Neural cell (in vitro differentiated cells): ENCODE results near the gene CITED2. TPM values are rescaled to one million over a fixed set of nuclear protein-coding genes. Genes with fewer than 3 reads are reported as not detected.
A peak's percentile ranks its signal among the peaks of the same experiment; 100 is the strongest.

Experiments
- H2AFZ ChIP-seq: fragments of 200-600, 300-800 bp; sonication (generic), shearing (Covaris generic); 2 replicates; pipeline ENCODE4 v1.6.0; 2014; ENCODE audit warnings: low read depth, mild to moderate bottlenecking, antibody characterized with exemption, low read length, moderate library complexity
- H3F3A ChIP-seq: fragments of 200-600 bp; shearing (Covaris generic); 2 replicates; pipeline ENCODE4 v1.6.1; 2016; ENCODE audit warnings: mild to moderate bottlenecking, moderate library complexity, mixed read lengths, antibody characterized with exemption, low read length; ENCODE audit not compliant: insufficient read depth, poor library complexity, severe bottlenecking
- H3K27ac ChIP-seq: fragments of 200-600, 300-800 bp; sonication (generic), shearing (Covaris generic); 2 replicates; pipeline ENCODE4 v1.5.1; 2014; ENCODE audit warnings: mild to moderate bottlenecking, low read length, moderate library complexity
- H3K27me3 ChIP-seq: fragments of 300-800, 200-600 bp; sonication (generic), shearing (Covaris generic); 2 replicates; pipeline ENCODE4 v1.6.0; 2014; ENCODE audit warnings: mild to moderate bottlenecking, low read depth, low read length, moderate library complexity; ENCODE audit not compliant: insufficient read depth
- H3K36me3 ChIP-seq: fragments of 300-800, 200-600 bp; sonication (generic), shearing (Covaris generic); 2 replicates; pipeline ENCODE4 v1.5.1; 2014; ENCODE audit warnings: mild to moderate bottlenecking, antibody characterized with exemption, low read length, moderate library complexity; ENCODE audit not compliant: insufficient read depth
- H3K4me2 ChIP-seq: fragments of 300-800, 200-600 bp; sonication (generic), shearing (Covaris generic); 2 replicates; pipeline ENCODE4 v1.6.0; 2014; ENCODE audit warnings: mild to moderate bottlenecking, low read length
- H3K4me3 ChIP-seq: fragments of 300-800, 200-600 bp; sonication (generic), shearing (Covaris generic); 2 replicates; pipeline ENCODE4 v1.5.1; 2014; ENCODE audit warnings: mild to moderate bottlenecking, low read length, moderate library complexity
- H3K79me2 ChIP-seq: fragments of 200-600 bp; shearing (Covaris generic); replicated peaks from 2 replicates; pipeline ENCODE4 v1.6.0; 2014; ENCODE audit warnings: mild to moderate bottlenecking, low read length, moderate library complexity; ENCODE audit not compliant: insufficient read depth
- H3K9ac ChIP-seq: fragments of 300-800, 200-600 bp; sonication (generic), shearing (Covaris generic); 2 replicates; pipeline ENCODE4 v1.6.1; 2016; ENCODE audit warnings: mild to moderate bottlenecking, low read length, mixed read lengths
- H3K9me2 ChIP-seq: fragments of 200-600 bp; shearing (Covaris generic); 2 replicates; pipeline ENCODE4 v1.6.1; 2016; ENCODE audit warnings: mild to moderate bottlenecking, low read length, mixed read lengths; ENCODE audit not compliant: insufficient read depth
- H3K9me3 ChIP-seq: fragments of 200-600, 300-800 bp; sonication (generic), shearing (Covaris generic); 2 replicates; pipeline ENCODE4 v1.6.1; 2016; ENCODE audit warnings: mild to moderate bottlenecking, mixed run types, low read length, moderate library complexity, mixed read lengths
- H4K20me1 ChIP-seq: fragments of 200-600 bp; shearing (Covaris generic); 2 replicates; pipeline ENCODE4 v1.6.1; 2016; ENCODE audit warnings: mild to moderate bottlenecking, mixed run types; ENCODE audit not compliant: insufficient read depth
- EP300 ChIP-seq: fragments of 450-650 bp; conservative IDR thresholded peaks from 2 replicates; pipeline ENCODE4 v1.6.1; 2014; ENCODE audit warnings: antibody characterized with exemption, mild to moderate bottlenecking, moderate library complexity; ENCODE audit not compliant: poor library complexity, severe bottlenecking
- EZH2 ChIP-seq: fragments of 200-600, 300-800 bp; shearing (Covaris generic), sonication (generic); IDR thresholded peaks from 2 replicates; pipeline ENCODE4 v1.6.1; 2014; ENCODE audit warnings: antibody characterized with exemption, low read length, borderline replicate concordance, mild to moderate bottlenecking; ENCODE audit not compliant: insufficient read depth, poor library complexity, severe bottlenecking
- MXI1 ChIP-seq: fragments of 450-650 bp; conservative IDR thresholded peaks from 2 replicates; pipeline ENCODE4 v1.6.1; 2014; ENCODE audit warnings: antibody characterized with exemption, mild to moderate bottlenecking; ENCODE audit not compliant: poor library complexity, severe bottlenecking
- POLR2AphosphoS5 ChIP-seq: IDR thresholded peaks from 2 replicates; pipeline ENCODE4 v1.6.1; 2012
- RAD21 ChIP-seq: fragments of 450-650 bp; conservative IDR thresholded peaks from 2 replicates; pipeline ENCODE4 v1.6.1; 2014; ENCODE audit warnings: antibody characterized with exemption, mild to moderate bottlenecking, moderate library complexity
- SMC3 ChIP-seq: fragments of 450-650 bp; conservative IDR thresholded peaks from 2 replicates; pipeline ENCODE4 v1.6.1; 2014; ENCODE audit warnings: antibody characterized with exemption, mild to moderate bottlenecking, moderate library complexity; ENCODE audit not compliant: poor library complexity
- TAF1 ChIP-seq: IDR thresholded peaks from 2 replicates; pipeline ENCODE4 v1.6.1; 2012; ENCODE audit warnings: low read depth
- polyA plus RNA-seq: library from polyadenylated mRNA; depleted of rRNA; stranded (reverse); fragments of >200 nt; gene quantifications from 2 replicates; pipeline ENCODE4 v1.2.3, GENCODE V29; 2014
- TF ChIP-seq, protein P1 (sequence below): IDR thresholded peaks from 2 replicates; pipeline ENCODE4 v1.6.1; 2012; ENCODE audit warnings: borderline replicate concordance
- TF ChIP-seq, protein P2 (sequence below): fragments of 450-650 bp; IDR thresholded peaks from 2 replicates; pipeline ENCODE4 v1.5.1; 2014; ENCODE audit warnings: antibody characterized with exemption, mild to moderate bottlenecking, moderate library complexity; ENCODE audit not compliant: poor library complexity, severe bottlenecking

Gene CITED2
- polyA plus RNA-seq, 1 donor from 2014 or later, result 38.1 TPM

DNA sequence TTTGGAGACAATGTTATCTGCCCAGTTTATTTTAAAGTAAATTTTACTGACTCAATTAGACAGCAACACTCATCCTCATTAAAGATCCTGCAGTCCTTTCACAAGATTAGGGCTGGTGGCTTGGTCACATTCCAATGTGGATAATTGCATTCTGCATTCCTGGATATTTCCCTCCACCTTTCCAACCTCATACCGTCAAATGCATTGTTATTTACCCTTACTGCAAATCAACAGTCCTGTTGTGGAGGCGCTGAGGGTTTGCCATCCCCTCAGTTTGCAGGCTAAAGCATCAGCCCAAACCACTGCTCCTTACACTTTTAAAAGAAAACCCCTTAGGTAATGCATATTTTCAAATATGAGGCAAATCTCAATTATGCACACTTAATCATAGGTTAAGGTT lies 5.4 kb downstream of the CITED2 start:
- H3K4me2 ChIP-seq, result peak overlapping the region; percentile 59
- peak overlapping the region; percentile 20 for H3K9ac ChIP-seq
- no peak overlapping the region for H3K4me3 ChIP-seq
- H3K9me3 ChIP-seq, result no peaks in the 10 kb centered on the region
- no peaks in the 10 kb centered on the region for H3K36me3 ChIP-seq
- no peaks in the 10 kb centered on the region for H3K27me3 ChIP-seq
- no peaks in the 10 kb centered on the region for H3K9me2 ChIP-seq
- H3F3A ChIP-seq, result no peaks in the 10 kb centered on the region
- peaks cover 34% of the 10 kb centered on the region for H3K79me2 ChIP-seq
- H3K27ac ChIP-seq, result no peak overlapping the region
- H2AFZ ChIP-seq, result no peak overlapping the region
- peaks cover 10% of the 10 kb centered on the region for H4K20me1 ChIP-seq
- TF ChIP-seq SMC3 (no peak), EP300 (no peak)
- TF ChIP-seq, protein P1, sequence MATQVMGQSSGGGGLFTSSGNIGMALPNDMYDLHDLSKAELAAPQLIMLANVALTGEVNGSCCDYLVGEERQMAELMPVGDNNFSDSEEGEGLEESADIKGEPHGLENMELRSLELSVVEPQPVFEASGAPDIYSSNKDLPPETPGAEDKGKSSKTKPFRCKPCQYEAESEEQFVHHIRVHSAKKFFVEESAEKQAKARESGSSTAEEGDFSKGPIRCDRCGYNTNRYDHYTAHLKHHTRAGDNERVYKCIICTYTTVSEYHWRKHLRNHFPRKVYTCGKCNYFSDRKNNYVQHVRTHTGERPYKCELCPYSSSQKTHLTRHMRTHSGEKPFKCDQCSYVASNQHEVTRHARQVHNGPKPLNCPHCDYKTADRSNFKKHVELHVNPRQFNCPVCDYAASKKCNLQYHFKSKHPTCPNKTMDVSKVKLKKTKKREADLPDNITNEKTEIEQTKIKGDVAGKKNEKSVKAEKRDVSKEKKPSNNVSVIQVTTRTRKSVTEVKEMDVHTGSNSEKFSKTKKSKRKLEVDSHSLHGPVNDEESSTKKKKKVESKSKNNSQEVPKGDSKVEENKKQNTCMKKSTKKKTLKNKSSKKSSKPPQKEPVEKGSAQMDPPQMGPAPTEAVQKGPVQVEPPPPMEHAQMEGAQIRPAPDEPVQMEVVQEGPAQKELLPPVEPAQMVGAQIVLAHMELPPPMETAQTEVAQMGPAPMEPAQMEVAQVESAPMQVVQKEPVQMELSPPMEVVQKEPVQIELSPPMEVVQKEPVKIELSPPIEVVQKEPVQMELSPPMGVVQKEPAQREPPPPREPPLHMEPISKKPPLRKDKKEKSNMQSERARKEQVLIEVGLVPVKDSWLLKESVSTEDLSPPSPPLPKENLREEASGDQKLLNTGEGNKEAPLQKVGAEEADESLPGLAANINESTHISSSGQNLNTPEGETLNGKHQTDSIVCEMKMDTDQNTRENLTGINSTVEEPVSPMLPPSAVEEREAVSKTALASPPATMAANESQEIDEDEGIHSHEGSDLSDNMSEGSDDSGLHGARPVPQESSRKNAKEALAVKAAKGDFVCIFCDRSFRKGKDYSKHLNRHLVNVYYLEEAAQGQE, result no peak

DNA sequence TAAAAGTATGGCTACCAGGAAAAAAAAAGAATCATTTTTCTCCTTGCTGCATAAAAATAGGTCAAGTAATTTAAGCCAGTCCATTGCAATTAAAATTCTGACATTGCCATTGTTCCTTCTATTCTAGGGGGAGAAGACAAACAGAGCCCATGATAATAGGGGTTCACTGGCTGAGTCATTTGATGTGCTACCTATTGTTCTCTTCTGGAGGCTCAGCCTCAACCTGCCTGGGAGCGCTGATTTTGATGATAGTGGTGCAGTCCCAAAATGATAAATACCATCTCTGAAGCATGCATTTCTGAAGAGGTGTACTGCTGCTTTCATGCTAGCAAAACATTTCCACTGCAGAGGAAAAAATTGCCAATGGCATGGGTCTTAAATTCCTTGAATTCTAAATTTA lies 5.8 kb downstream of the CITED2 start:
- H3K27me3 ChIP-seq, result no peaks in the 10 kb centered on the region
- TF ChIP-seq, protein P1, result no peak
- TF ChIP-seq TAF1 (no peak), RAD21 (no peak), MXI1 (no peak), SMC3 (no peak), EZH2 (no peak), EP300 (no peak), POLR2AphosphoS5 (no peak)
- TF ChIP-seq, protein P2, sequence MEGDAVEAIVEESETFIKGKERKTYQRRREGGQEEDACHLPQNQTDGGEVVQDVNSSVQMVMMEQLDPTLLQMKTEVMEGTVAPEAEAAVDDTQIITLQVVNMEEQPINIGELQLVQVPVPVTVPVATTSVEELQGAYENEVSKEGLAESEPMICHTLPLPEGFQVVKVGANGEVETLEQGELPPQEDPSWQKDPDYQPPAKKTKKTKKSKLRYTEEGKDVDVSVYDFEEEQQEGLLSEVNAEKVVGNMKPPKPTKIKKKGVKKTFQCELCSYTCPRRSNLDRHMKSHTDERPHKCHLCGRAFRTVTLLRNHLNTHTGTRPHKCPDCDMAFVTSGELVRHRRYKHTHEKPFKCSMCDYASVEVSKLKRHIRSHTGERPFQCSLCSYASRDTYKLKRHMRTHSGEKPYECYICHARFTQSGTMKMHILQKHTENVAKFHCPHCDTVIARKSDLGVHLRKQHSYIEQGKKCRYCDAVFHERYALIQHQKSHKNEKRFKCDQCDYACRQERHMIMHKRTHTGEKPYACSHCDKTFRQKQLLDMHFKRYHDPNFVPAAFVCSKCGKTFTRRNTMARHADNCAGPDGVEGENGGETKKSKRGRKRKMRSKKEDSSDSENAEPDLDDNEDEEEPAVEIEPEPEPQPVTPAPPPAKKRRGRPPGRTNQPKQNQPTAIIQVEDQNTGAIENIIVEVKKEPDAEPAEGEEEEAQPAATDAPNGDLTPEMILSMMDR, result no peak
- no peak overlapping the region for H3K4me3 ChIP-seq
- H2AFZ ChIP-seq, result no peak overlapping the region
- peaks cover 30% of the 10 kb centered on the region for H3K79me2 ChIP-seq
- H3K27ac ChIP-seq, result no peak overlapping the region
- H4K20me1 ChIP-seq, result peaks cover 10% of the 10 kb centered on the region
- no peaks in the 10 kb centered on the region for H3K9me3 ChIP-seq
- H3K9me2 ChIP-seq, result no peaks in the 10 kb centered on the region
- no peak overlapping the region for H3K9ac ChIP-seq
- no peaks in the 10 kb centered on the region for H3F3A ChIP-seq
- H3K36me3 ChIP-seq, result no peaks in the 10 kb centered on the region
- peak overlapping the region; percentile 59 for H3K4me2 ChIP-seq
